Esophagus squamous epithelium (tissue), 5 donors: ENCODE measurements around the gene UGP2. TPM values are rescaled to one million over a fixed set of nuclear protein-coding genes. Genes with fewer than 3 reads are reported as not detected.

ENCODE experiments used
- DNase-seq: peaks from one replicate; lab custom pipeline; 2025; lab: John Stamatoyannopoulos, UW
- H3K27ac ChIP-seq, 4 donors: fragments of 200-600 bp; sonication (generic); one replicate each; pipeline ENCODE4 v1.5.1; 2016 to 2019; ENCODE audit warnings: mild to moderate bottlenecking in 1 of 4
- H3K27me3 ChIP-seq, 4 donors: fragments of 200-600 bp; sonication (generic); 1 replicate in 3 of 4; 2 replicates in 1 of 4; pipeline versions ENCODE4 v1.5.1 to v1.6.0; 2017 to 2021; ENCODE audit warnings: antibody characterized with exemption in 1 of 4
- H3K36me3 ChIP-seq, 3 donors: fragments of 200-600 bp; sonication (generic); one replicate each; pipeline ENCODE4 v1.5.1; 2016 to 2019
- H3K4me1 ChIP-seq, 3 donors: fragments of 200-600 bp; sonication (generic); one replicate each; pipeline ENCODE4 v1.5.1; 2017 to 2019
- H3K4me3 ChIP-seq, 4 donors: fragments of 200-600 bp; sonication (generic); 1 replicate in 3 of 4; 2 replicates in 1 of 4; pipeline ENCODE4 v1.5.1; 2016 to 2019; ENCODE audit warnings: mild to moderate bottlenecking in 2 of 4, moderate library complexity in 1 of 4
- H3K9me3 ChIP-seq, 3 donors: fragments of 200-600 bp; sonication (generic); one replicate each; pipeline ENCODE4 v1.5.1; 2016 to 2019
- POLR2A ChIP-seq, 4 donors: fragments of 450-650 bp; IDR thresholded peaks; one replicate each; pipeline ENCODE4 v1.6.1; 2017; ENCODE audit warnings: antibody characterized with exemption in 4 of 4, mild to moderate bottlenecking in 4 of 4, moderate library complexity in 3 of 4
- WGBS, 2 donors: methylation state at CpG; one replicate each; pipeline ENCODE4 v1.1.5; 2018; 5-methylcytosine and 5-hydroxymethylcytosine counted together
- intact Hi-C: fragments of 100-400 bp; cut with DNase I; formaldehyde crosslinking; loops from one replicate; pipeline ENCODE4 v1.15.0; 2022
- total RNA-seq, 4 donors: library from RNA; depleted of rRNA; stranded (reverse); fragments of >200 nt; gene quantifications; one replicate each; pipeline ENCODE4 v1.1.0, GENCODE V29; 2016
- TF ChIP-seq, protein P1 (sequence below), 6 experiments: fragments of 450-650 bp in 4 of 6; fragments of 200-600 bp in 2 of 6; sonication (generic) in 2 of 6; IDR thresholded peaks; one replicate each; pipeline ENCODE4 v1.5.1; 2016 to 2019; ENCODE audit warnings: antibody characterized with exemption in 6 of 6, mild to moderate bottlenecking in 4 of 6, moderate library complexity in 4 of 6
- donor health status: DM: yes; HTN: yes; CAD: no.

Gene UGP2
- total RNA-seq, 4 donors from 2014 or later = 70.1 to 110 (median 99.5) TPM

DNA sequence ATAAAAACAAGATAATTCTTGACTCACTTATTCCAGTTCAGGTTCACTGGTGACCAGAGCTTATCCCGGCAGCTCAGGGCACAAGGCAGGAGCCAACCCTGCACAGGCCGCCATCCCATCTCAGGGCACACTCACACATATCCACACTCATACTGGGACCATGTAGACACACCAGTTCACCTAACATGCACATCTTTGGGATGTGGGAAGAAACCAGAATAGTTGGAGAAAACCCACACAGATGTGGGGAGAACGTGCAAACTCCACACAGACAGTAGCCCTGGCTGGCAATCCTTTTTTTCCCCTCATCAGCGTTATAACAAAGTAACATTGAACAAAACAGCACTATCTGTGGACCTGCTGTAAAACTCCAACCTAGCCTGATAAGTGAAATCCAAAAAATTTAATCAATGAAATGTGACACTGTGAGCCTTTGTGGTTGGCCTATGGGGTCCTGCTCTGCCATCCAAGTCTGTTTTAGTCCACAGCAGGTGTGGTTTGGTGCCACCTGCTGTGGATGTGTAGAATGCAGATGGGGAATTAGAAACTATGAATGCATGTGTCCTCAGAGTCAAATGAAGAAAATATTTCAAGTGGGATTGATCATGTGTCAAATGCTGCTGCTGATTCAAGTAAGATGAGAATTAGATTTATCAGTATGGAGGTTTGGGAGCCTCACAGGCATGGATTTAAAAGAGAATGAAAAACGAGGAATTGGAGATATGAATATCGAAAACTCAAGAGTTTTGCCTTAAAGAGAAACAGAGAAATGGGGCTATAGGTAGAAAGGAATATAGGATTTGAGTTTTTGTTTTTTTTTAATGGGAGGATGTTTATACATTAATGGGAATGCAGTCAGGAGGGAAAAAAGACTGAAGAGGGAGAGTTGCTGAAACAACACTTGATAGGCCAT, 47.0 kb downstream of the UGP2 start:
- Histone ChIP-seq H3K27me3 (no peaks in the 10 kb centered on the region), H3K4me1 (no peaks in the 10 kb centered on the region), H3K27ac (no peak overlapping the region), H3K4me3 (no peak overlapping the region), H3K36me3 (peaks cover 0 to 99% (median 13%) of the 10 kb centered on the region in 3 donors), H3K9me3 (no peaks in the 10 kb centered on the region)
- WGBS, 2 donors = 82 to 92% methylated on average over 5 to 6 of the region's 6 CpGs
- TF ChIP-seq, protein P1, sequence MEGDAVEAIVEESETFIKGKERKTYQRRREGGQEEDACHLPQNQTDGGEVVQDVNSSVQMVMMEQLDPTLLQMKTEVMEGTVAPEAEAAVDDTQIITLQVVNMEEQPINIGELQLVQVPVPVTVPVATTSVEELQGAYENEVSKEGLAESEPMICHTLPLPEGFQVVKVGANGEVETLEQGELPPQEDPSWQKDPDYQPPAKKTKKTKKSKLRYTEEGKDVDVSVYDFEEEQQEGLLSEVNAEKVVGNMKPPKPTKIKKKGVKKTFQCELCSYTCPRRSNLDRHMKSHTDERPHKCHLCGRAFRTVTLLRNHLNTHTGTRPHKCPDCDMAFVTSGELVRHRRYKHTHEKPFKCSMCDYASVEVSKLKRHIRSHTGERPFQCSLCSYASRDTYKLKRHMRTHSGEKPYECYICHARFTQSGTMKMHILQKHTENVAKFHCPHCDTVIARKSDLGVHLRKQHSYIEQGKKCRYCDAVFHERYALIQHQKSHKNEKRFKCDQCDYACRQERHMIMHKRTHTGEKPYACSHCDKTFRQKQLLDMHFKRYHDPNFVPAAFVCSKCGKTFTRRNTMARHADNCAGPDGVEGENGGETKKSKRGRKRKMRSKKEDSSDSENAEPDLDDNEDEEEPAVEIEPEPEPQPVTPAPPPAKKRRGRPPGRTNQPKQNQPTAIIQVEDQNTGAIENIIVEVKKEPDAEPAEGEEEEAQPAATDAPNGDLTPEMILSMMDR (IDR thresholded peaks at IDR 0.05) = peak; percentile 23 to 76 (median 66)
- TF ChIP-seq POLR2A (IDR thresholded peaks at IDR 0.05) = no peak
- no peak for DNase-seq
- intact Hi-C loops = no loop called here

DNA sequence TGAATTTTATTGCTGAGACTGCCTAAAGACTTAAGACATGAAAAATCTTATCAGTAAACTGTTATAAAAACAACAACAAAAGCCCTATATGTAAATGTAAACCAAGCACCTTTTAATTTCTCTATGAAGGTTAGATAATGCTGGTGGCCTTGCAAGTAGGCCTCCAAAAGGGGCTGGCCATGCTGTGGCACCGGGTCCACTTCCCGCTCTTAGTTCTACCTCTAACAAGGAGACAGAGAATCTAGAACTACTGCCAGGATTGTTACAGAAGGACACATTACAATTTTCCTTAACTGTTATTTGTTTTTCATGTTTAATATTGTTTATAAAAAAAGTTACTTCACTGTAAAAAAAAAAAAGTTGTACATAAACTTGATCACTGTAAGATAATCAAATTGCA, 49.0 kb downstream of the UGP2 start:
- TF ChIP-seq, protein P1 (IDR thresholded peaks at IDR 0.05) = no peak
- no peak for TF ChIP-seq POLR2A (IDR thresholded peaks at IDR 0.05)
- no peak overlapping the region for H3K4me3 ChIP-seq
- peaks cover 0 to 100% (median 13%) of the 10 kb centered on the region in 3 donors for H3K36me3 ChIP-seq
- no peak for DNase-seq
- 91 to 95% methylated on average over 2 of the region's 2 CpGs for WGBS, 2 donors
- no peak overlapping the region for H3K27ac ChIP-seq
- H3K27me3 ChIP-seq = no peaks in the 10 kb centered on the region
- intact Hi-C loops = no loop called here
- H3K4me1 ChIP-seq = no peaks in the 10 kb centered on the region
- no peaks in the 10 kb centered on the region for H3K9me3 ChIP-seq

DNA sequence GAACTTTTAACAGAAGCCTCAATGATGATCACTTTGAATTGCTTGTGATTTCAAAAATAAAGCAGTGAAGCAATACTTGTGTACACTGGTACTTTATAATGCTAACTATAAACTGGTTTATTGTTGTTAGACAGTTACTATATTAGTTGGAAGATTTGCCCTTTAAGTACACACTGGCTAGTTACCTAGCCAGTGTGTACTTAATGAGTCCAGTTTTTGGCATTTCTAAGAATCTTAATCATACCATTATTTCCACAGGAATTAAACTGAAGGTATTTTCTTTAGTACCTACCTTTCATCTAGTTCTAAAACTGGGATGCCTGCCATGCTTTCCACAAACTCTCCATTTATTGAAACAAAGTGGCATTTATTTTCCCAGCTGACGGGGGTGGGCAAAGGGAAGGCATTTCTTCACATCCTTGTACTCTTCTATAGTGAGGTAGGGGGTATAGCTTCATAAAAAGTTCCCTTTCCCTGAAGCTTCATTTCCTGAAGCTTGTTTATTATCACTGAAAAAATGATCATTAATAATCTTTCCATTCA, 49.9 kb downstream of the UGP2 start:
- H3K4me3 ChIP-seq = no peak overlapping the region
- no peaks in the 10 kb centered on the region for H3K27me3 ChIP-seq
- H3K4me1 ChIP-seq = no peaks in the 10 kb centered on the region
- 67 to 73% methylated on average over 1 of the region's 1 CpG for WGBS, 2 donors
- TF ChIP-seq, protein P1 (IDR thresholded peaks at IDR 0.05) = no peak
- no peak for TF ChIP-seq POLR2A (IDR thresholded peaks at IDR 0.05)
- DNase-seq = no peak
- H3K36me3 ChIP-seq = peaks cover 0 to 100% (median 9%) of the 10 kb centered on the region in 3 donors
- no peaks in the 10 kb centered on the region for H3K9me3 ChIP-seq
- no peak overlapping the region for H3K27ac ChIP-seq
- intact Hi-C loops = no loop called here

DNA sequence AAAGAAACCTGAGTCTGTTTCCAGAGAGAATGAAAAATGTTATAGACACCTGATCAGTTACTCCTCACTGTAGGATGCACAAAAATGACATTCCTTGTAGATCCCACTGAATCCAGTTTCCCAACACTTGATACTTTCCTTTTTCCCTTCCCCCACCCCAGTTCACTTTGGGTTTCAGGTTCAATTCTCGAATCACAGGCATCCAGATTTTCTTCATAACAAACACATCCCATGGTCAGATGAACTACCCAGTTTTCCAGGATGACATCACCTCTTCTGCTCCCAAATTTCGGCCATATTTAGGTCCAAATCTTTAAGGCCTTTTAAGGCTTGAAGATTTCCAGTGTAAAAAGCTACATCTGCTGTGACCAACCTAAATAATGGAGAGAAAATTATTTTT, 51.5 kb downstream of the UGP2 start:
- DNase-seq = no peak
- no peaks in the 10 kb centered on the region for H3K27me3 ChIP-seq
- intact Hi-C loops = no loop called here
- peaks cover 0 to 100% (median 0%) of the 10 kb centered on the region in 3 donors for H3K36me3 ChIP-seq
- WGBS, 2 donors = 61 to 79% methylated on average over 2 of the region's 2 CpGs
- no peak overlapping the region for H3K4me3 ChIP-seq
- no peaks in the 10 kb centered on the region for H3K9me3 ChIP-seq
- no peak overlapping the region for H3K27ac ChIP-seq
- no peaks in the 10 kb centered on the region for H3K4me1 ChIP-seq
- no peak for TF ChIP-seq POLR2A (IDR thresholded peaks at IDR 0.05)
- TF ChIP-seq, protein P1 (IDR thresholded peaks at IDR 0.05) = no peak

DNA sequence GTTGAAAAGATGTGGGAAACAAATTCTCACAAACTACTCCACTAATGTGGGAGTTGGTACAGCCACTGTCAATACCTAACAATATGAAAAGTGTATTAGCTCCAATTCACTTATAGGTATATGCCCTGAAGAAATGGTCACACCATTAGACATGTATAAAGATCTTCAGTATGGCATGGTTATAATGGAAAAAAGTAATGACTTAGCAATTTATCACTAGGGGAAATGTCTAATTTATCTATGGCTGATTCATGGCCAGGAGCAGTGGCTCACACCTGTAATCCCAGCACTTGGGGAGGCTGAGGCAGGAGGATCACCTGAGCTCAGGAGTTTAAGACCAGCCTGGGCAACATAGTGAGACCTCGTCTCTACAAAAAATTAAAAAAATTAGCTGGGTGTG, 52.5 kb downstream of the UGP2 start:
- 83 to 100% methylated on average over 1 of the region's 1 CpG for WGBS, 2 donors
- intact Hi-C loops = no loop called here

More for the DNA sequence above, 52.5 kb downstream of the UGP2 start:
- no peak overlapping the region for H3K4me3 ChIP-seq
- no peak overlapping the region for H3K27ac ChIP-seq
- no peak for TF ChIP-seq POLR2A (IDR thresholded peaks at IDR 0.05)
- TF ChIP-seq, protein P1 (IDR thresholded peaks at IDR 0.05) = no peak
- peaks cover 0 to 100% (median 0%) of the 10 kb centered on the region in 3 donors for H3K36me3 ChIP-seq
- H3K4me1 ChIP-seq = no peaks in the 10 kb centered on the region
- no peak for DNase-seq
- H3K27me3 ChIP-seq = no peaks in the 10 kb centered on the region
- no peaks in the 10 kb centered on the region for H3K9me3 ChIP-seq
